Measurements from ENCODE around the gene DDX53.

DDX53 gene

GRCh38 chrX:23048806-23049573 lies 49.2 kb downstream of the DDX53 start:
- no peak for DNase-seq (ENCODE audit: low spot score)

GRCh38 chrX:23052324-23052723 lies 52.6 kb downstream of the DDX53 start:
- DNase-seq (ENCODE audit: low spot score), result no peak
